ENCODE results near the gene SMG5. TPM values are rescaled to one million over a fixed set of nuclear protein-coding genes. Genes with fewer than 3 reads are reported as not detected.

Gene SMG5
- total RNA-seq, result 26.0 and 29.8 TPM in 2 replicates

GRCh38 chr1:156282479-156283222 lies at the start of gene SMG5:
TSS of gene SMG5 (minus strand) at chr1:156282825. CDS start at chr1:156282680, 145 bp downstream.

GRCh38 chr1:156298852-156299357 lies 16.3 kb upstream of the SMG5 start, which contains the start of gene VHLL:
TSS of gene VHLL (minus strand) at chr1:156299307. CDS start at chr1:156299189, 118 bp downstream.

GRCh38 chr1:156295391-156295947 lies 12.8 kb upstream of the SMG5 start, which contains the start of gene GLMP:
TSS of gene GLMP (minus strand) at chr1:156295679. CDS start at chr1:156295645, 34 bp downstream.

GRCh38 chr1:156284112-156284511 lies 1.5 kb upstream of the SMG5 start, which contains the start of gene TMEM79:
TSS of gene TMEM79 (plus strand) at chr1:156284325. CDS start at chr1:156285227, 902 bp downstream.

GRCh38 chr1:156247460-156248322 lies 34.9 kb downstream of the SMG5 start, which contains the start of gene PAQR6:
TSS of gene PAQR6 (minus strand) at chr1:156248056. CDS start at chr1:156246731, 1,325 bp downstream.

GRCh38 chr1:156241926-156242325 lies 40.7 kb downstream of the SMG5 start, which contains the start of gene BGLAP:
TSS of gene BGLAP (plus strand) at chr1:156242184. CDS start at chr1:156242232, 48 bp downstream.

GRCh38 chr1:156212833-156213643 lies 69.6 kb downstream of the SMG5 start, which contains the start of gene PMF1:
TSS of gene PMF1 (plus strand) at chr1:156213007. CDS start at chr1:156213016, 9 bp downstream.

Other genes with a start within 250 kb of the SMG5 start
- gene UBQLN4, start 229.0 kb downstream of the SMG5 start, total RNA-seq, result 6.4 and 6.9 TPM in 2 replicates
- gene LAMTOR2, start 228.0 kb downstream of the SMG5 start, total RNA-seq, result 68.1 and 77.3 TPM in 2 replicates
- 0.09 TPM in 1 of 2 replicates, not detected in the other for gene RAB25, start 221.7 kb downstream of the SMG5 start, total RNA-seq
- gene MEX3A, start 200.4 kb downstream of the SMG5 start, total RNA-seq, result 1.2 and 1.4 TPM in 2 replicates
- 1,299 and 1,396 TPM in 2 replicates for gene LMNA, start 168.1 kb downstream of the SMG5 start, total RNA-seq
- 0.95 and 1.6 TPM in 2 replicates for gene SEMA4A, start 129.2 kb downstream of the SMG5 start, total RNA-seq
- gene SLC25A44, start 88.7 kb downstream of the SMG5 start, total RNA-seq, result 5.5 and 6.0 TPM in 2 replicates
- gene PMF1, start 69.8 kb downstream of the SMG5 start, total RNA-seq, result 16.2 and 24.6 TPM in 2 replicates
- gene BGLAP, start 40.6 kb downstream of the SMG5 start, total RNA-seq, result 0.16 and 0.26 TPM in 2 replicates
- 0.47 and 0.60 TPM in 2 replicates for gene PAQR6, start 34.8 kb downstream of the SMG5 start, total RNA-seq
- gene TMEM79, start 1.5 kb upstream of the SMG5 start, total RNA-seq, result 1.2 and 1.3 TPM in 2 replicates
- 71.4 and 91.9 TPM in 2 replicates for gene GLMP, start 12.9 kb upstream of the SMG5 start, total RNA-seq
- 0.17 TPM in 1 of 2 replicates, not detected in the other for gene VHLL, start 16.5 kb upstream of the SMG5 start, total RNA-seq
- 335 and 443 TPM in 2 replicates for gene CCT3, start 55.5 kb upstream of the SMG5 start, total RNA-seq
- not detected in 2 replicates for gene TSACC, start 55.7 kb upstream of the SMG5 start, total RNA-seq
- gene RHBG, start 86.4 kb upstream of the SMG5 start, total RNA-seq, result not detected in 2 replicates
- 3.6 and 4.5 TPM in 2 replicates for gene MEF2D, start 217.9 kb upstream of the SMG5 start, total RNA-seq

All from bronchial smooth muscle cell (primary cell).